ENCODE results near the gene SNAPC2. TPM values are rescaled to one million over a fixed set of nuclear protein-coding genes. Genes with fewer than 3 reads are reported as not detected.

SNAPC2 gene
- total and polyA plus RNA-seq, 2 experiments from 2014 or later: 33.7 to 47.2 TPM

DNA sequence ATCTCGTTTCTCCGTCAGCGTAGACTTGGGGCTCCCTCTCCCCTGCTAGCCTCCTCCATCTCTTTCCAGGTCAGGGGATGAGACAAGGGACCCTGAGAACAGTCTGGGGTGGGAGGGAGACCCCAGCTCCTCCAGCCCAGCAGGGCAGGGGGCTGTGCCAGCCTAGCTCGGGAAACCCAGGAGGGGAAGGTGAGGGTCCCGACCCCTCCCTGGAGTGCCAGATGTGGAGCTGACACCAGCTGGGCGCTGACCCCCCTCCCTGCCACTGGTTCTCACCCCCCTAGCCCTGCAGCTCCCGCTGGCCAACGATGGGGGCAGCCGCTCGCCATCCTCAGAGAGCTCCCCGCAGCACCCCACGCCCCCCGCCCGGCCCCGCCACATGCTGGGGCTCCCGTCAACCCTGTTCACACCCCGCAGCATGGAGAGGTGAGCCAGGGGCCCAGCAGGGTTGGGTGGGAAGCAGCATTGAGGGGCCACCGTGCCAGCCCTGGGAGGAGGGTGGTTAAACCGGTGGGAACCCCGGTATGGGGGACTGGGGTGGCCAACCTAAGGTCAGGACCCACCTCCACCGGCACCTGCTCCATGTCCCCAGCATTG is 10.6 kb upstream of the SNAPC2 start:
- H3K36me3 ChIP-seq (ENCODE audit: low read depth): no peaks in the 10 kb centered on the region; the same call in 1 of the 2 replicates
- H3K27ac ChIP-seq: no peak overlapping the region
- H3K4me1 ChIP-seq (ENCODE audit: insufficient read depth): peaks cover 7% of the 10 kb centered on the region
- no peak overlapping the region for H3K4me2 ChIP-seq (ENCODE audit: unreplicated experiment)
- no peaks in the 10 kb centered on the region for H3K27me3 ChIP-seq (replicated peaks; ENCODE audit: insufficient read depth)
- TF ChIP-seq EZH2 (IDR thresholded peaks at IDR 0.05; ENCODE audit: insufficient read depth, poor library complexity, severe bottlenecking): no peak
- no peak for TF ChIP-seq EZH2phosphoT487 (IDR thresholded peaks at IDR 0.05; ENCODE audit: insufficient read depth, low read depth)
- H3K79me2 ChIP-seq (ENCODE audit: insufficient read depth): peaks cover 43% of the 10 kb centered on the region
- no peak overlapping the region for H3K9ac ChIP-seq
- no peaks in the 10 kb centered on the region for H3F3A ChIP-seq (ENCODE audit: insufficient read depth)
- DNase-seq: no peak
- in situ Hi-C loops (cut with MboI): no loop called here
- H3K9me2 ChIP-seq (ENCODE audit: insufficient read depth): no peaks in the 10 kb centered on the region
- no peak overlapping the region for H3K4me3 ChIP-seq
- no peaks in the 10 kb centered on the region; the same call in 1 of the 2 replicates for H4K20me1 ChIP-seq (ENCODE audit: insufficient read depth)
- H3K9me3 ChIP-seq (ENCODE audit: low read depth): no peaks in the 10 kb centered on the region
- H2AFZ ChIP-seq: no peak overlapping the region
- WGBS, 2 experiments (ENCODE audit: low coverage in 1 of 2, low lambda C conversion rate in 2 of 2, missing lambda C conversion rate in 2 of 2): 94% methylated on average over 9 to 14 of the region's 21 CpGs

DNA sequence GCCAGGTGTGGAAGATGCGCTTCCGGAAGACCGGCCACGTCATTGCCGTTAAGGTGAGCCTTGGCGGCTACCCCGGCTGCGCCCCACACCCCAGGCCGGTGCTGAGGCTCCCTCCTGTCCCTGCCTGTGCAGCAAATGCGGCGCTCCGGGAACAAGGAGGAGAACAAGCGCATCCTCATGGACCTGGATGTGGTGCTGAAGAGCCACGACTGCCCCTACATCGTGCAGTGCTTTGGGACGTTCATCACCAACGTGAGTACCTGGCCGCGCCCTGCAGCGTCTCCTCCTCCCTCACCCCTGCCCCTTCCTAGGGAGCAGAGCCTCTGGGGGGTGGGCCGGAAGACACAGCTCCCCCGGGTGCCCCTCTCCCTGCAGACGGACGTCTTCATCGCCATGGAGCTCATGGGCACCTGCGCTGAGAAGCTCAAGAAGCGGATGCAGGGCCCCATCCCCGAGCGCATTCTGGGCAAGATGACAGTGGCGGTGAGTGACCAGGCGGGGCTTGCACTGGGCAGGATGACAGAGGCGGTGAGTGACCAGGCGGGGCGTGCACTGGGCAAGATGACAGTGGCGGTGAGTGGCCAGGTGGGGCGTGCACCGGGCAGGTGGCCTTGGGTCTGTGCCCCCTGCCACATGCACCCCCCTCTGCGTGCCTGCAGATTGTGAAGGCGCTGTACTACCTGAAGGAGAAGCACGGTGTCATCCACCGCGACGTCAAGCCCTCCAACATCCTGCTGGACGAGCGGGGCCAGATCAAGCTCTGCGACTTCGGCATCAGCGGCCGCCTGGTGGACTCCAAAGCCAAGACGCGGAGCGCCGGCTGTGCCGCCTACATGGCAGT is 9.6 kb upstream of the SNAPC2 start:
- Histone ChIP-seq H3K36me3 (ENCODE audit: low read depth) (no peaks in the 10 kb centered on the region; the same call in 1 of the 2 replicates), H3K9ac (no peak overlapping the region), H3K9me2 (ENCODE audit: insufficient read depth) (no peaks in the 10 kb centered on the region), H3F3A (ENCODE audit: insufficient read depth) (no peaks in the 10 kb centered on the region), H3K27ac (no peak overlapping the region), H4K20me1 (ENCODE audit: insufficient read depth) (no peaks in the 10 kb centered on the region; the same call in 1 of the 2 replicates), H3K4me3 (no peak overlapping the region), H2AFZ (no peak overlapping the region), H3K9me3 (ENCODE audit: low read depth) (no peaks in the 10 kb centered on the region), H3K4me1 (ENCODE audit: insufficient read depth) (no peaks in the 10 kb centered on the region), H3K27me3 (replicated peaks; ENCODE audit: insufficient read depth) (no peaks in the 10 kb centered on the region), H3K4me2 (ENCODE audit: unreplicated experiment) (no peak overlapping the region), H3K79me2 (ENCODE audit: insufficient read depth) (peaks cover 33% of the 10 kb centered on the region)
- TF ChIP-seq EZH2phosphoT487 (IDR thresholded peaks at IDR 0.05; ENCODE audit: insufficient read depth, low read depth): no peak
- no peak for TF ChIP-seq EZH2 (IDR thresholded peaks at IDR 0.05; ENCODE audit: insufficient read depth, poor library complexity, severe bottlenecking)
- DNase-seq: no peak
- in situ Hi-C loops (cut with MboI): no loop called here
- WGBS, 2 experiments (ENCODE audit: low coverage in 1 of 2, low lambda C conversion rate in 2 of 2, missing lambda C conversion rate in 2 of 2): 93% methylated on average over 44 to 54 of the region's 54 CpGs

DNA sequence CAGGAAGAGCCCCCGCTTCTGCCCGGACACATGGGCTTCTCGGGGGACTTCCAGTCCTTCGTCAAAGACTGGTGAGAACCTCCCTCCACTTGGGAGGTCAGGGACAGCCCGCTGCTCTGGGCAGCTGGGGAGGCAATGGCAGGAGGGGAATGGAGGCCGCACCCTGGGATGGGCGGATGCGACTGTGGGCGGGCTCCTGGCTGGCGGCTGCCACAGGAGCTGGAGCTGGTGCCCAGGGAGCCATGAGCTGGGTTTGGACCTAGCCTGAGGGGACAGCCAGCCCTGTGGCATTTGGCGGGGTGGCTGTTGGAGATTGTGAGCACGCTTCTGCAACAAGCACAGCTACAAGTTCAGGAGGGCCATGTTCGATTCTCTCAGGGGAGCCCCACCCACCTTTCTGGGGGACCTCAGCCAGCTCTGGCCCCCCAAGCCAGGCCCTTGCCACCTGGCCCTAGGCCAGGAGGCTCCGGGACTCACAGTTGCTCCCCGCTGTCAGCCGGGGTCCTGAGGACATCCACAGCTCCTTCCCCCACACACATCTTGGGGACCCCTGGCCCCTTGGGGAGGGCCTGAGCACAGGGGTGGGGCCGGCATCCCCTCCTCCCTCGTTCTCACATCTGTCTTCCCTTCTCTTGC is 8.5 kb upstream of the SNAPC2 start:
- no peak overlapping the region for H3K27ac ChIP-seq

DNA sequence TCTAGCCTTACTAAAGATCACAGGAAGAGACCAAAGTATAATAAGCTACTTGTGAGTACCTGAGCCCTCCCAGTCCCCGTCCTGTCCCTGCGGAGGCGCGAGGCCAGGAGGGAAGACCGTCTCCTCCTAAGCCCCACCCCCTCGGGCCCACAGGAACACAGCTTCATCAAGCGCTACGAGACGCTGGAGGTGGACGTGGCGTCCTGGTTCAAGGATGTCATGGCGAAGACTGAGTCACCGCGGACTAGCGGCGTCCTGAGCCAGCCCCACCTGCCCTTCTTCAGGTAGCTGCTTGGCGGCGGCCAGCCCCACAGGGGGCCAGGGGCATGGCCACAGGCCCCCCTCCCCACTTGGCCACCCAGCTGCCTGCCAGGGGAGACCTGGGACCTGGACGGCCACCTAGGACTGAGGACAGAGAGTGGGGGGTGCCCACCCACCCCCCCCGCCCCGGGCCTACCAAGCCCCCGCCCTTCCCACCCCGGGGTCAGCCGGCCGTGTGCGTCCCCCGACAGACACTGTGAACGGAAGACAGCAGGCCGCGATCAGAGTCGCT is 7.9 kb upstream of the SNAPC2 start:
- H3K4me1 ChIP-seq (ENCODE audit: insufficient read depth): no peaks in the 10 kb centered on the region
- no peaks in the 10 kb centered on the region for H3K27me3 ChIP-seq (replicated peaks; ENCODE audit: insufficient read depth)
- H3K4me3 ChIP-seq: no peak overlapping the region
- H3K27ac ChIP-seq: no peak overlapping the region
- no peaks in the 10 kb centered on the region for H4K20me1 ChIP-seq (ENCODE audit: insufficient read depth)
- DNase-seq: no peak
- H3F3A ChIP-seq (ENCODE audit: insufficient read depth): no peaks in the 10 kb centered on the region
- in situ Hi-C loops (cut with MboI): no loop called here
- peaks cover 16% of the 10 kb centered on the region for H3K79me2 ChIP-seq (ENCODE audit: insufficient read depth)
- no peak overlapping the region for H3K9ac ChIP-seq
- no peaks in the 10 kb centered on the region for H3K9me3 ChIP-seq (ENCODE audit: low read depth)
- H3K4me2 ChIP-seq (ENCODE audit: unreplicated experiment): no peak overlapping the region
- H2AFZ ChIP-seq: no peak overlapping the region
- H3K36me3 ChIP-seq (ENCODE audit: low read depth): no peaks in the 10 kb centered on the region; the same call in 1 of the 2 replicates
- H3K9me2 ChIP-seq (ENCODE audit: insufficient read depth): no peaks in the 10 kb centered on the region
- TF ChIP-seq EZH2 (IDR thresholded peaks at IDR 0.05; ENCODE audit: insufficient read depth, poor library complexity, severe bottlenecking) (no peak), EZH2phosphoT487 (IDR thresholded peaks at IDR 0.05; ENCODE audit: insufficient read depth, low read depth) (no peak)
- WGBS, 2 experiments (ENCODE audit: low coverage in 1 of 2, low lambda C conversion rate in 2 of 2, missing lambda C conversion rate in 2 of 2): 91 to 95% methylated on average over 22 to 31 of the region's 31 CpGs

More for the DNA sequence above, 8.5 kb upstream of the SNAPC2 start:
- Histone ChIP-seq H4K20me1 (ENCODE audit: insufficient read depth) (no peaks in the 10 kb centered on the region; the same call in 1 of the 2 replicates), H3K79me2 (ENCODE audit: insufficient read depth) (peaks cover 22% of the 10 kb centered on the region), H3K9ac (no peak overlapping the region), H3K4me1 (ENCODE audit: insufficient read depth) (no peaks in the 10 kb centered on the region), H3K9me3 (ENCODE audit: low read depth) (no peaks in the 10 kb centered on the region), H3K4me3 (no peak overlapping the region), H3F3A (ENCODE audit: insufficient read depth) (no peaks in the 10 kb centered on the region), H2AFZ (no peak overlapping the region), H3K36me3 (ENCODE audit: low read depth) (no peaks in the 10 kb centered on the region; the same call in 1 of the 2 replicates), H3K4me2 (ENCODE audit: unreplicated experiment) (no peak overlapping the region), H3K9me2 (ENCODE audit: insufficient read depth) (no peaks in the 10 kb centered on the region), H3K27me3 (replicated peaks; ENCODE audit: insufficient read depth) (no peaks in the 10 kb centered on the region)
- 92 to 93% methylated on average over 16 to 18 of the region's 18 CpGs for WGBS, 2 experiments (ENCODE audit: low coverage in 1 of 2, low lambda C conversion rate in 2 of 2, missing lambda C conversion rate in 2 of 2)
- no peak for DNase-seq
- in situ Hi-C loops (cut with MboI): no loop called here
- TF ChIP-seq EZH2phosphoT487 (IDR thresholded peaks at IDR 0.05; ENCODE audit: insufficient read depth, low read depth): no peak
- no peak for TF ChIP-seq EZH2 (IDR thresholded peaks at IDR 0.05; ENCODE audit: insufficient read depth, poor library complexity, severe bottlenecking)
